ENCODE data around the gene TRMT2A.
A peak's percentile ranks its signal among the peaks of the same experiment; 100 is the strongest.

The TRMT2A gene

GRCh38 chr22:20131859-20132685 is 15.0 kb upstream of the TRMT2A start:
- DNase-seq = peak; percentile 34

GRCh38 chr22:20131597-20131858 is 14.5 kb upstream of the TRMT2A start, which contains the start of gene ZDHHC8:
Gene ZDHHC8, plus strand, starts transcription at chr22:20131804. Its CDS starts 144 bp downstream, at chr22:20131948.
- peak; percentile 65 for DNase-seq

- peak; percentile 85 for DNase-seq
Measured at GRCh38 chr22:20130731-20131596, 13.9 kb upstream of the TRMT2A start.

GRCh38 chr22:20130319-20130718 is 13.3 kb upstream of the TRMT2A start:
- DNase-seq = no peak

GRCh38 chr22:20129747-20130014 is 12.7 kb upstream of the TRMT2A start:
- DNase-seq = no peak

GRCh38 chr22:20128902-20129746 is 12.1 kb upstream of the TRMT2A start:
- peak; percentile 56 for DNase-seq

- no peak for DNase-seq
Measured at GRCh38 chr22:20128619-20128901, 11.5 kb upstream of the TRMT2A start.

GRCh38 chr22:20127869-20128618 is 11.0 kb upstream of the TRMT2A start:
- no peak for DNase-seq

GRCh38 chr22:20127318-20127868 is 10.4 kb upstream of the TRMT2A start:
- DNase-seq = no peak

- DNase-seq = no peak
Measured at GRCh38 chr22:20126284-20127029, 9.4 kb upstream of the TRMT2A start.

- no peak for DNase-seq
Measured at GRCh38 chr22:20125201-20126174, 8.5 kb upstream of the TRMT2A start.

- no peak for DNase-seq
Measured at GRCh38 chr22:20124083-20124787, 7.2 kb upstream of the TRMT2A start.

GRCh38 chr22:20123366-20124082 is 6.5 kb upstream of the TRMT2A start:
- no peak for DNase-seq

GRCh38 chr22:20121856-20122415 is 4.9 kb upstream of the TRMT2A start:
- no peak for DNase-seq

- no peak for DNase-seq
Measured at GRCh38 chr22:20118300-20119020, 1.4 kb upstream of the TRMT2A start.

GRCh38 chr22:20117633-20118299 is 740 bp upstream of the TRMT2A start:
- DNase-seq = peak; percentile 78

- no peak for DNase-seq
Measured at GRCh38 chr22:20116376-20116950, 563 bp downstream of the TRMT2A start.
